ENCODE data around the gene GRIN3B.
"Not testable (repeated sequence)": the region's sequence is repeated elsewhere in the genome, so short reads cannot be mapped to it uniquely, and the experiment has no call there.

GRIN3B gene, protein sequence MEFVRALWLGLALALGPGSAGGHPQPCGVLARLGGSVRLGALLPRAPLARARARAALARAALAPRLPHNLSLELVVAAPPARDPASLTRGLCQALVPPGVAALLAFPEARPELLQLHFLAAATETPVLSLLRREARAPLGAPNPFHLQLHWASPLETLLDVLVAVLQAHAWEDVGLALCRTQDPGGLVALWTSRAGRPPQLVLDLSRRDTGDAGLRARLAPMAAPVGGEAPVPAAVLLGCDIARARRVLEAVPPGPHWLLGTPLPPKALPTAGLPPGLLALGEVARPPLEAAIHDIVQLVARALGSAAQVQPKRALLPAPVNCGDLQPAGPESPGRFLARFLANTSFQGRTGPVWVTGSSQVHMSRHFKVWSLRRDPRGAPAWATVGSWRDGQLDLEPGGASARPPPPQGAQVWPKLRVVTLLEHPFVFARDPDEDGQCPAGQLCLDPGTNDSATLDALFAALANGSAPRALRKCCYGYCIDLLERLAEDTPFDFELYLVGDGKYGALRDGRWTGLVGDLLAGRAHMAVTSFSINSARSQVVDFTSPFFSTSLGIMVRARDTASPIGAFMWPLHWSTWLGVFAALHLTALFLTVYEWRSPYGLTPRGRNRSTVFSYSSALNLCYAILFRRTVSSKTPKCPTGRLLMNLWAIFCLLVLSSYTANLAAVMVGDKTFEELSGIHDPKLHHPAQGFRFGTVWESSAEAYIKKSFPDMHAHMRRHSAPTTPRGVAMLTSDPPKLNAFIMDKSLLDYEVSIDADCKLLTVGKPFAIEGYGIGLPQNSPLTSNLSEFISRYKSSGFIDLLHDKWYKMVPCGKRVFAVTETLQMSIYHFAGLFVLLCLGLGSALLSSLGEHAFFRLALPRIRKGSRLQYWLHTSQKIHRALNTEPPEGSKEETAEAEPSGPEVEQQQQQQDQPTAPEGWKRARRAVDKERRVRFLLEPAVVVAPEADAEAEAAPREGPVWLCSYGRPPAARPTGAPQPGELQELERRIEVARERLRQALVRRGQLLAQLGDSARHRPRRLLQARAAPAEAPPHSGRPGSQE

DNA sequence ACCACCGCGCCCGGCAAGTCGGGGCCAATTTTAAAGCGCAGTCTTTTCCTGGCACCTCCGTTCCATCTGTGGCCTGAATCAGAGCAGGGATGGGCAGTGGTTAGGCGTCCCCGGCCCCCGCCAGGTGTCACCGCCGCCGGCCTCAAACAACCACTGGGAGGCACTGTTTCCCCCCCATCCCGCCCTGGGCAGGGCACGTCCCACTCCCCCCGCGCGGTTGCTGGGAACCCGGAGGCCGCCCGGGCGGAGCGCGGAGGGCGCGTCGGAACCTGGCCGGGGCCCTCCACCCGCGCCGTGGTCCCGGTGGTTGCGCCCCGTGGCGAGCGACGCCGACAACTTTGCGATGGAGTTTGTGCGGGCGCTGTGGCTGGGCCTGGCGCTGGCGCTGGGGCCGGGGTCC lies at the start of gene GRIN3B:
Gene GRIN3B (plus strand): TSS at position 325 of the 400 bp plus-strand sequence. CDS start 19 bp downstream, at position 344.
- peak in 2 of 3 experiments; percentile 39 to 48 for DNase-seq

DNA sequence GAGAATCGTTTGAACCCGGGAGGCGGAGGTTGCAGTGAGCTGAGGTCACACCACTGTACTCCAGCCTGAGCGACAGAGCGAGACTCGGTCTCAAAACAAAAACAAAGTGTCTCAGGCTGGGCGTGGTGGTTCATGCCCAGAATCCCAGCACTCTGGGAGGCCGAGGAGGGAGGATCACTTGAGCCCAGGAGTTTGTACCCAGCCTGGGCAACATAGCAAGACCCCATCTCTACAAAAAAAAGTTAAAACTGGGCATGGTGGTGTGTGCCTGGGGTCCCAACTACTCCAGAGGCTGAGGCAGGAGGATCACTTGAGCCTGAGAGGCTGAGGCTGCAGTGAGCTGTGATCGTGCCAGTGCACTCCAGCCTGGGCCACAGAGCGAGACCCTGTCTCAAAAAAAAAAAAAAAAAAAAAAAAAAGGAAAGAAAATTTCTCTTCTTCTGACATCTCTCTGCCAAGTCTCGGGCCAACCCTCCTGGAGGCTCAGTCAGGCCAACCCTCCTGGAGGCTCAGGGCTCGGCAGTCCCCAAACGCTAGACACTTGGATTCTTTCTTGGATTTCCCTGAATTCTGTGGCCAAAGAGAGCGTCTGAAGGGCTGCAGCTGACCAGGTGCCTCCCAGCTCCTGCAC lies 48.1 kb upstream of the GRIN3B start:
- no peak for DNase-seq

DNA sequence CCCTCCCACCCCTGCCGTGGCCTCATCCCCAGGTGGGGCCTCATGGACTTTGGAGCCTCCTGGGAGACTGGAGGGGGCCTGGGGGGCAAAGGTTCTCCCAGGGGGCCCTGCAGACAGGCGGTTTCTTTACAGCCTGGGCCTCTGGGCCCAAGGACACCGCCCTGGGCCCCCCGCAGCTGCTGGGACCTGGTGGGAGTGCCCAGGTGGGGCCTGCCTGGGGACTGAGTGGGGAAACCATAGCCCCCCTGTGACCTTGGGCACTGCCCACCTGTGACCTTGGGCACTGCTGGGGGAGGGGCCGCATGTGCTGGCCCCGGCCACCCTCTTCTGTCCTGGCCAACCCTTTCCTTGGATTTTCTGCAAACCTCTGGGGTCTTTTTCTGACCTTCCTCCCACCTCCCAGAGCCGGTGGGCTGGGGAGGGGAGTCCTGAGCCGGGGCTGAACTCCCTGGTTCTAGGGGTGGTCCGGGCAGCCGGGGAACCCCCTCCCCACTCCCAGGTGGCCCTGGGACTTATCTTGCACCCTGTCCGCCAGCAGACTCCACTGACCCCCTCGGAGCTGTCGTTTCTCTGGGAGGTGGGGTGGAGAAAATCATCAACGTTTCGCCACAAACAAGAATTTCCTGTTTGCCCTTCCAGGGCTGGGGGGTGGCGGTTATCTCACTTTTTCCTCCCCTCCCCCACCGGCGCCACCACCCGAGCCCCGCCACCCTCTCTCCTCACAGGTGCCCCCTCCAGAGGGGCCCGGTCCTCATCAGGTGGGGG lies 47.4 kb upstream of the GRIN3B start:
- DNase-seq = peak in 2 of 3 experiments; percentile 26 to 49

DNA sequence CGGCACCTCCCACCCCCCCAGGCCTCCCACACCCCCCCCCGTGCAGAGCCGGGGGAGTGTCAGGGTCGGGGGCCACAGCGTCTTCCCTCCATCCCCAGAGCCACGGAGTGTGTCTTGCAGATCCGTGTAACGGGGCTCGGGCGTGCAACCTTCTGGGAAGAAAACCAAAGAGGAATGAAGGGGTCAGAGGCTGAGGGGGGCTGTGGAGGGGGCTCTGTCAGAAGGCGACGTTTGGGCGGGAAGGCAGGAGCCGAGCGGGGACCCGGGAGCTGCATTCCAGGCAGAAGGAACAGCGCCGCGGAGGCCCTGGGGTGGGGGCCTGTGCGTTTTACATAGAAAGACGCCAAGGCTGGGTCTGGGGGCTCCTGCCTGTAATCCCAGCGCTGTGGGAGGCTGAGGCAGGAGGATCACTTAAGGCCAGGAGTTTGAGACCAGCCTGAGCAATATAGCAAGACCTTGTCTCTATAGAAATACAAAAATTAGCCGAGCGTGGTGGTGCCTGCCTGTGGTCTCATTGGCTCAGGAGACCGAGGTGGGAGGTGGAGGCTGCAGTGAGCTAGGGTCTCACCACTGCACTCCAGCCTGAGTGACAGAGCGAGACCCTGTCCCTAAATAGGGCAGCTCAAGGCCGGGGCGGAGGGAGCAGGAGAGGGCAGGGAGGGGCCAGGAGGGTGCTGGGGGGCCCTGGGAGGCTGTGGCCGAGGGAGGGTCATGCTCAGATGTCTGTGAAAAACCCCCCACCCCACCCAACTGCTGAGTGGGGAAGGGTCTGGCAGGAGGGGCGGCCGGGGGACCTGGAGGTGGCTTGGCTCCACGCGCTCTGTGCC lies 46.6 kb upstream of the GRIN3B start:
- no peak for DNase-seq

DNA sequence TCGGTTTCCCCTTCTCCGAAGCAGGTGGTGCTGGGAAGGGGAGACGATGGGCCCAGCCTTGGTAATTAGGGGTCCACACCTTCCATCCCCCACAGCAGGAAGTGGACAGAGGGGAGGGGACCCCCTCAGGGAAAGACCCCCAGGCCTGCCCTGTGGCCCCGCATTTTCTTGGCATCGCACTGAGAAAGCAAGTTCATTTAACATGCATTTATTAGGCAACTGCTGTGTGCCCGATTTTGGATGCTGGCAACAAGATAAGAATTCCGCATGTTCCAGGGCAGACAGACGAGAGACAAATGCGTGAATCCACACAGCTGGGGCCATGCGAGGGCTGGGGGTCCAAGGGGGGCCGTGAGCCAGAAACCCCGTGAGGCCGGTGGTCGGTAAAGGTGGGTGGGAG lies 45.9 kb upstream of the GRIN3B start:
- DNase-seq = no peak

DNA sequence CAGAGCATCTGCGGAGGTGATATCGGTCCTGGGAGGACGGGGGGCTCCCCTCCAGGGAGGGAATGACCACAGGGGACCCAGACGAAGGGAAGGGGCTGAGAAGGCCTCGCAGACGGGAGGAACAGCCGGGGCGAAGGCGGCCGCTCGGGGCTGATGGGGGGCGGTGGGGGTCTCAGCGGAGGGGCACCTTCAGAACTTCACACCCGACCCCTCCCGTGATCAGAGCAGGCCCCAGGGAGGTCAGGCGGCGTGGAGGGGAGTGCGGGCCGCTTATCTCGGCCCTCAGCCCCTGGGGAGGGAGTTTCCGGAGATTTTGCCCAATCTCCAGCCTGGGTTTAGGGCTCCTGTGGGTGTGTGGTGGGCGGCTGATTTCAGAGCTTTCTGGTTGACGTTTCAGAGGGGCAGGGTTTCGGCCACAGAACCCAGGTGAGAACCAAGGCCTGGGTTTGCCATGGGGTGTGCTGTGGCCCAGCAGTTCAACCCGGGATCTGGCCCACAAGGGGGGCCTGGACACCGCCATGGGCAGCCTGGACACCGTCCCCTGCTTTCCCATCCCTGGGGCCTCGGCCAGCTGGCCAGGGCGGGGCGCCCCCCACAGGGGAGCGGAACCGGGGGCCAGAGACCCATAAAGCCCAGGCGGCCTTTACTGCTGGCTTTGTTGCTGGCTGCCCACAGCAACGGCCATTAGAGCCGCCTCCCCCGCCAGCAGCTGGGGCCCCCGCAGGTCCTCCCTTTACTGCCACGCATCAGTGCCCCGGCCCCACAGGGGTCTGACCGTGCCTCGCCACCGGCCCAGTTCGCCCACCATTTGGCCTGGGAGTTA lies 45.3 kb upstream of the GRIN3B start:
- DNase-seq = no peak

DNA sequence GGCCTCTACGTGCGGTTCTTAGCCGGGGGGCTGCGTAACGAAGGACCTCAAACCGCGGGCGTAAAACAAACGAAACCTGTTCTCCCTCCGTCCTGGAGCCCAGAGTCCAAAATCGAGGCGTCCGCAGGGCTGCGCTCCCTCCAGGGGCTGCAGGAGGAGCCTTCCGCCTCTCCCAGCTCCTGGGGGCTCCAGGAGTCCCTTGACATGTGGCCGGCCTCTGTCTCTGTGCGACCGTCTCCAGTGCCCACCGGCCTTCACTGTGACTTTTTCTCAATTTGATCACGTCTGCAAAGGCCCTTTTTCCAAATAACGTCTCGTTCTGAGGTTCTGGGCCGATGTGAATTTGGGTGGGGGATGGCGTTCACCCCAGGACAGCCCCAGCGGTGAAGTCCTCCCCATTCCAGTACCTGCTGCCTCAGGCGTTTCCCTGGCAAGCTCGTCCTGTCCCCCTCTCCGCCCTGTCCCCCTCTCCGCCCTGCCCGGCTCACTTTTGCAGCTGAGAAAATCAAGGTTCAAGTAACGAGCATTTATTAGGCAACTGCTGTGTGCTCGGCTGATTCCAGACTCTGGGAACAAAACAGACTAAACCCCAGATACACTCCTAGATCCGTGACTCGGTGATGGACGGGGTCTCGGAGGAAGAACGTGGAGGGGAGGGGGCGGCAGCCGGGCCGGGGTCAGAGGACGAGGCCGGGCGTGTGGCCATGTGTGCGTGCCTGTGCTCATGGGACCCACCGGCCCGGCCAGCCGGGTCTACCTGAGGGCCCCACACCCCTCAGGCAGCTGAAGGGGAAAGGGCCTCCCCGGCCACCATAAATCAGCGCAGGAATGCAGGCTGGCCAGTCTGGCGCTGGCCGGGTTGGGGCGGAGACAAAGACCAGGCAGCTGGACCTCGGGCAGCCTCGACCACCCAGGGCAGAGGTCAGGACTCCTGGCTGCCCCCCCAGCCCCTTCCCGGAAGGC lies 44.1 kb upstream of the GRIN3B start:
- DNase-seq = no peak

DNA sequence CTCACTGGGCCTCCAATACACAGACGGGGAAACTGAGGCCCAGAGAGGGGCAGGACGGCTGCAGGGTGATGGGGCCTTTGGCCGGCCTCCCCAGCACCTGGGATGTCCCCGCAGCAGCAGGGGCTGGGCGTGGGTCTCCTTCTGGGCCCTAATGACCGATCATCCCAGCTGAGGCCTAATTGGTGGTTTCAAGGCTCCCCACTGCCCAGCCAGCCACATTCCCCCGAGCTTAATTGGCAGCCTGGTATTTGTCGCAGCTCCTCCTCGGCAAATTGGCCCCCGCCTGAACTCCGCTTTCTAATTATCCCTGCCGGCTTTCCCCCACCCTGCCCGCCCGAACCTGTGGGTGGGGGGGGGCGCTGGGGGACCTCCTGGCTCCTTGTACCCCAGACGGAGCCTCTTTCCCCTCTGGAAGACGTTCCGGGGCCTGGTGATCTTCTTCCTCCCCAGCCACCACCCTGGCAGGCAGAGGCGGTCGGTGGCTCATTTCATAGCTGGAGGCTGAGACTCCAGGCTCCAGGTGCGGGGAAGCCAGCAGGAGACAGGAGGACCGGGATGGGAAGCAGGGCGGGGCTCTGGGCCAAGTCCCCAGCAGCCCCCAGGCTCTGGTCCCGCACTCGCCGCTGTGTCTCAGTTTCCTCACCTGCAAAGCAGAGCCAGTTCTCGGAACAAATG lies 43.3 kb upstream of the GRIN3B start:
- peak in 2 of 3 experiments; percentile 44 to 62 for DNase-seq

DNA sequence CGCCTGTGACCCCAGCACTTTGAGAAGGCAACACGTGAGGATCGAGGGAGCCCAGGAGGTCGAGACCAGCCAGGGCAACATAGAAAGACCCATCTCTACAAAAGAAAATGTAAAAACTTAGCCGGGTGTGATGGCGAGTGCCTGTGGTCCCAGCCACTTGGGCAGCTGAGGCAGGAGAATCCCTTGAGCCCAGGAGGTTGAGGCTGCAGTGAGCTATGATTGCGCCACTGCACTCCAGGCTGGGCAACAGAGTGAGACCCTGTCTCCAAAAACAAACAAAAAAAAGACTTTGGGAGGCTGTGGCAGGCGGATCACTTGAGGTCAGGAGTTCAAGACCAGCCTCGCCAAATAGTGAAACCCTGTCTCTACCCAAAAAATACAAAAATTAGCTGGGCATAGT lies 42.6 kb upstream of the GRIN3B start:
- DNase-seq = not testable (repeated sequence)

DNA sequence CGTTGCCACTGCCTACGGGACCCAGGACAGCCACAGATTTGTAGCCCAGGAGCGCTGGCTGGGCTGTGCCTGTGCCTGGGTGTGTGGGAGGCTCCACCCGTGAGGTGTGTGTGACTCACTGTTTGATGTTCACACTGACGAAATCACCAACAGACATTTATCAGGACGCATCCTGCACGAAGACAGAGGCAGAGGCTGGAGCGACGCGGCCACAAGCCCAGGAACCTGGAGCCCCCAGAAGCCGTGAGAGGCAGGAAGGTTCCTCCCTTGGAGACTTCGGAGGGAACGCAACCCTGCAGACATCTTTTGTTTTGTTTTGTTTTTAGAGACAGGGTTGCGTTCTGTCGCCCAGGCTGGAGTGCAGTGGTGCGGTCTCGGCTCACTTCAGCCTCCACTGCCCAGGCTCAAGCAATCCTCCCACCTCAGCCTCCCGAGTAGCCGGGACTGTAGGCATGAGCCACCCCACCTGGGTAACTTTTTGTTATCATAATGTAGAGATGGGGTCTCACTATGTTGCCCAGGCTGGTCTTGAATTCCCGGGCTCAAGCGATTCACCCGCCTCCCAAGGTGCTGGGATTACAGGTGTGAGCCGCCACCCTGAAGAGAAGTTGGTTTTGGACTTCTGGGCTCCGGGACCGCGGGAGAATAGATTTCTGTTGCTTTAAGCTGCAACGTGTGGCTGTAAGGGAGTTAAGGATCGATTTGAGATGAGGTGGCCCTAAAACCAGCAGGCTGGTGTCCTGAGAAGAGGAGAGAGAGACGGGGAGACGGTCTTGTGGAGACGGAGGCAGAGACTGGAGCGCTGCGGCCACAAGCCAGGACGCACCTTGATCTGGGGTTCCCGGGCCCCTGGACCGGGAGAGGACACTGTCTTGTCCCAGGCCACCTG lies 41.0 kb upstream of the GRIN3B start:
- no peak for DNase-seq

DNA sequence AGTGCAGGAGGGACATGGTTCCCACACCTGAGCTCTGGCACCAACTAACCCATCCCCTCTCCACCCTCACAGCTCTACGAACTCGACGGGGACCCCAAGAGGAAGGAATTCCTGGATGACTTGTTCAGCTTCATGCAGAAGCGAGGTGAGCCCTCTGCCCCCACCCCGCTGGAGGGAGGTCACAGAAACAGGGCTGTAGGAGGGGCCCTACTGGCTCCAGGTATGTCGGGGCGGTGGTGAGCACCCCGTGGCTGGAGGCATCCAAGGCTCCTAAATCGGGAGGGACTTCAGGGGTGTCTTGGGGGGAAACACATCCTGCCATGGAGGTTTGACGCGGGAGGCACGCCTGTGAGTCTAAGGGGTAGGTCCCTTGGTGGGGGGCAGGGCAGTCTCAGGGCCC lies 40.2 kb upstream of the GRIN3B start:
- DNase-seq = no peak

DNA sequence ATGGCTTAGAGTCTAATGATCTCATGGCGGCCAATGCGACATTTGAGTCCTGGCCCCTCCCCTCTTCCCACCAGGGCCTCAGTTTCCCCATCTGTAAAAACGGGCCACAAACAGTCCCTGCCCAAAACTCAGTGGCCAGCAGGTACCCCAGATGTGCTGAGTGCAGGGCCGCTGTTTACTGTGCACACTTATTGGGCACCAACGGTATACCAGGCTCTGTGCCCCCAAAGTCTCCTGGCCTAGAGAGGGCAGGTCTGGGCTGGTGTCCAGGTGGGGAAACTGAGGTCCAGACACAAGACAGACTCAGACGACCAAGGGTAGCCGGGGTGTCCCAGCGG lies 39.6 kb upstream of the GRIN3B start:
- no peak for DNase-seq

DNA sequence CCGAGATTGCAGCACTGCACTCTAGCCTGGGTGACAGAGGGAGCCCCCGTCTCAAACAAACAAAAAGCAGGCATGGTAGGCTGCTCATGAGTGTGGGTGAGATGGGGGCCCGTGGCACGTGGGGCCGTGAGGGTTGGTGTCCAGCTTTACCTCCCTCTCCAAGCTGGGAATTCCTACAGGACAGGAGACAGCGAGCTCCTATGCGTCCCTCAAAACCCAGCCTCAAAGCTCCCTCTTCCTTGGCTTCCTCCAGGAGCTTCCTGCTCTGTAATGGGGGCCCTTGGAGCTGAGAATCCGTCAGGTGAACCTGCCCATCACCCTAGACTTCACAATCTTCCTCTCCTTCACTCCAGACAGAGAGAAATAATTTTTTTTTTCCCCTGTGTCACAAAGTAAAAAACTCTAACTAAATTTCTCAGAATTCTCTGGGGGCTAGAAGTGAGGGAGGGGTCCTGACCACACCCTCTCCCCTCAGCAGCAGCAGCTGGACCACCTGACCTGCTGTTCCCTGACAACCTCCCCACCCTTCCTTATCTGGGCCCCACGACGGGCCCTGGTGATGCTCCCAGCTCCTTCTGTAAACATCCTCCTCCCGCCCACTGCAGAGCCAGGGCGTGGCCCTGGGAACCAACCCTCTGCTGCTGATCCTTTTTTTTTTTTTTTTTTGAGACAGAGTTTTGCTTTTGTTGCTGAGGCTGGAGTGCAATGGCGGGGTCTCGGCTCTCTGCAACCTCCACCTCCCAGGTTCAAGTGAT lies 38.2 kb upstream of the GRIN3B start:
- no peak for DNase-seq

DNA sequence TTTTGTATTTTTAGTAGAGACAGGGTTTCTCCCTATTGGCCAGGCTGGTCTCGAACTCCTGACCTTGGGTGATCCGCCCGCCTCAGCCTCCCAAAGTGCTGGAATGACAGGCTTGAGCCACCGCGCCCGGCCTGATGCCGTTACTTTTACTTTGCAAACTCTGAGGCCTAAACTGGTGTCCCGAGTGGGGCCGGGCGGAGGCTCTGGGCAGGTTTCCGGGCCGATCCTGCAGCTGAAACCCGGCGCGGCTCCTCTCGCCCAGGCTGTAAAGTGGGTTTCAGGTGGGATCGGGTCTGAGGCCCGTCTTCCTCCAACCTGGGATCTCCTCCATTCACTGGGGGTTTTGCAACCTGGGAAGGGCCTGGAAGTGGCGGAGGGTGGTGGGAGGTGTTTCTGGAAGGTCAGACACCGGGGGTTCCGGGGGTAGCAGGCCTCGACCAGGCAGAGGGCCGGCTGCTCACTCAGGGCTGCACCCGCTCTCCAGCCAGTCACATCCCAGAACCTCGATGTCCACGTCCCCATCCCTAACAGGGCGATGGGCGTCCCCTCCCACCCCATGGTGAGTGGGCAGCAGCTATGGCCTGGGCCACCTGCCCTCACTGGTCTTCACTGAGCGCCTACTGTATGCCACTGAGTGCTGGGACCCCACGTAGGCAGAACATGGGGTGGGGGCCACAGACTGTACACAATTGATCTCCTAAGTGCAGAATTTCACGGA lies 37.4 kb upstream of the GRIN3B start:
- no peak for DNase-seq

DNA sequence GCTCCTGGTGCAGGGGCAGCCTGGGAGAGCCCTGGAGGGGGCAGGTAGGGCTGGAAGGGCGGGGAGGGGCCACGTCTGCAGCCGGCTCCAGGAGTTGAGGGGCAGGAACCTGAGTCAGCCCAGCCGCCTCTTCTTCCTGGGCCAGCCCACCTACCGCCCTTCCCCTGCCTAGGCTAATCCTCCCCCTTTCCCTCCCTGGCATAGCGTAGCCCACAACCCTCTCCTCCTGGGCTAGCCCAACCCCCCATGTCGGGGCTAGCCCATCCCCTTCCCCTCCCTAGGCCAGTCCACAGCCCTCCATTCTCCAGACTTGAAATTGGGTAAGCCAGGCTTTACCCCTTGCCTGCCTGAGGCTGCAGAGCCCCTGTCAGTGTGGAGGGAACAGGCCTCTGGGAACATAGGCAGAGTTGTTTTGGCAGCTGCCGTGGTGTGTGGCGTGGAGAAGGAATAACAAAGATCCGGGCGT lies 36.7 kb upstream of the GRIN3B start:
- no peak for DNase-seq

DNA sequence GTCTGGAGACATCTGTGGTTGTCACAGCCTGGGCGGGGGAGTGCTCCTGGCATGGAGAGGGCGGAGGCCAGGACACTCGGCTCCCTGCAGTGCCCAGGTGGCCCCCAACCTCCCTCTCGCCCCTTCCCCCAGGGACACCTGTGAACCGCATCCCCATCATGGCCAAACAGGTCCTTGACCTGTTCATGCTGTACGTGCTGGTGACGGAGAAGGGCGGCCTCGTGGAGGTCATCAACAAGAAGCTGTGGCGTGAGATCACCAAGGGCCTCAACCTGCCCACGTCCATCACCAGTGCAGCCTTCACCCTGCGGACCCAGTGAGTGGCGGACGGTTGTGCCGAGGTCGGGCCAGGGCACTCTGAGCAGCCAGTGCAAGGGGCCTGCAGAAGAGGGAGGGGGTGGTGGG lies 36.1 kb upstream of the GRIN3B start:
- DNase-seq = no peak

Measured in NCI-H1417 (cell line).